ENCODE data around the gene GNG13. TPM values are rescaled to one million over a fixed set of nuclear protein-coding genes. Genes with fewer than 3 reads are reported as not detected.

Gene GNG13
- polyA plus RNA-seq, 4 donors, result 0.15 to 0.46 TPM; not detected in 2

Other genes with a start within 250 kb of the GNG13 start
- gene PRR35, start 240.3 kb downstream of the GNG13 start, polyA plus RNA-seq (ENCODE audit: insufficient read length in 4 of 4), result 10 to 100 TPM in 1 of 4 donors, 1 to 10 TPM in 2, under 1 TPM in 1; 0.59 to 21.7 (median 8.6) TPM
- 10 to 100 TPM in 1 of 4 donors, 1 to 10 TPM in 3; 2.7 to 10.3 (median 5.8) TPM for gene NHLRC4, start 233.7 kb downstream of the GNG13 start, polyA plus RNA-seq (ENCODE audit: insufficient read length in 4 of 4)
- 10 to 100 TPM; 28.0 to 89.7 (median 50.2) TPM for gene PIGQ, start 230.8 kb downstream of the GNG13 start, polyA plus RNA-seq (ENCODE audit: insufficient read length in 4 of 4)
- gene RAB40C, start 210.7 kb downstream of the GNG13 start, polyA plus RNA-seq (ENCODE audit: insufficient read length in 4 of 4), result 10 to 100 TPM; 12.4 to 32.9 (median 16.1) TPM
- 1 to 10 TPM in 3 of 4 donors, under 1 TPM in 1; 0.82 to 3.5 (median 1.1) TPM for gene WFIKKN1, start 169.7 kb downstream of the GNG13 start, polyA plus RNA-seq (ENCODE audit: insufficient read length in 4 of 4)
- gene METTL26, start 164.4 kb downstream of the GNG13 start, polyA plus RNA-seq (ENCODE audit: insufficient read length in 4 of 4), result 10 to 100 TPM; 44.5 to 67.1 (median 45.4) TPM
- gene MCRIP2, start 158.9 kb downstream of the GNG13 start, polyA plus RNA-seq (ENCODE audit: insufficient read length in 4 of 4), result 10 to 100 TPM in 3 of 4 donors, 1 to 10 TPM in 1; 3.5 to 30.3 (median 15.3) TPM
- gene WDR90, start 151.4 kb downstream of the GNG13 start, polyA plus RNA-seq (ENCODE audit: insufficient read length in 4 of 4), result 10 to 100 TPM; 26.1 to 76.2 (median 35.0) TPM
- 100 to 1,000 TPM in 1 of 4 donors, 10 to 100 TPM in 3; 56.9 to 127 (median 63.7) TPM for gene RHOT2, start 132.6 kb downstream of the GNG13 start, polyA plus RNA-seq (ENCODE audit: insufficient read length in 4 of 4)
- 1 to 10 TPM in 3 of 4 donors, under 1 TPM in 1; 0.91 to 2.8 (median 1.1) TPM for gene RHBDL1, start 125.1 kb downstream of the GNG13 start, polyA plus RNA-seq (ENCODE audit: insufficient read length in 4 of 4)
- gene STUB1, start 120.3 kb downstream of the GNG13 start, polyA plus RNA-seq (ENCODE audit: insufficient read length in 4 of 4), result 100 to 1,000 TPM in 2 of 4 donors, 10 to 100 TPM in 2; 84.9 to 143 (median 105) TPM
- 10 to 100 TPM; 44.5 to 67.9 (median 60.9) TPM for gene JMJD8, start 116.4 kb downstream of the GNG13 start, polyA plus RNA-seq (ENCODE audit: insufficient read length in 4 of 4)
- gene WDR24, start 110.3 kb downstream of the GNG13 start, polyA plus RNA-seq (ENCODE audit: insufficient read length in 4 of 4), result 10 to 100 TPM in 1 of 4 donors, 1 to 10 TPM in 3; 8.4 to 15.0 (median 9.9) TPM
- gene FBXL16, start 94.9 kb downstream of the GNG13 start, polyA plus RNA-seq (ENCODE audit: insufficient read length in 4 of 4), result 1 to 10 TPM in 2 of 4 donors, under 1 TPM in 2; 0.79 to 2.0 (median 1.2) TPM
- 10 to 100 TPM in 2 of 4 donors, 1 to 10 TPM in 2; 5.2 to 12.1 (median 9.2) TPM for gene METRN, start 85.6 kb downstream of the GNG13 start, polyA plus RNA-seq (ENCODE audit: insufficient read length in 4 of 4)
- gene ANTKMT, start 79.6 kb downstream of the GNG13 start, polyA plus RNA-seq (ENCODE audit: insufficient read length in 4 of 4), result 10 to 100 TPM in 3 of 4 donors, 1 to 10 TPM in 1; 8.9 to 28.2 (median 10.8) TPM
- gene CCDC78, start 74.3 kb downstream of the GNG13 start, polyA plus RNA-seq (ENCODE audit: insufficient read length in 4 of 4), result 1 to 10 TPM in 3 of 4 donors, under 1 TPM in 1; 0.86 to 3.5 (median 2.2) TPM
- gene HAGHL, start 73.6 kb downstream of the GNG13 start, polyA plus RNA-seq (ENCODE audit: insufficient read length in 4 of 4), result 1 to 10 TPM; 2.4 to 7.9 (median 4.1) TPM
- gene CIAO3, start 59.7 kb downstream of the GNG13 start, polyA plus RNA-seq (ENCODE audit: insufficient read length in 4 of 4), result 10 to 100 TPM; 15.8 to 31.2 (median 22.2) TPM
- 10 to 100 TPM in 3 of 4 donors, 1 to 10 TPM in 1; 2.3 to 27.1 (median 12.3) TPM for gene MSLN, start 40.0 kb downstream of the GNG13 start, polyA plus RNA-seq (ENCODE audit: insufficient read length in 4 of 4)
- gene RPUSD1, start 12.4 kb downstream of the GNG13 start, polyA plus RNA-seq (ENCODE audit: insufficient read length in 4 of 4), result 10 to 100 TPM in 3 of 4 donors, 1 to 10 TPM in 1; 8.5 to 16.5 (median 10.5) TPM
- gene CHTF18, start 12.1 kb downstream of the GNG13 start, polyA plus RNA-seq (ENCODE audit: insufficient read length in 4 of 4), result 10 to 100 TPM; 19.9 to 48.6 (median 23.0) TPM
- gene LMF1, start 170.2 kb upstream of the GNG13 start, polyA plus RNA-seq (ENCODE audit: insufficient read length in 4 of 4), result 10 to 100 TPM; 12.2 to 25.4 (median 16.9) TPM
- 1 to 10 TPM; 3.4 to 4.8 (median 3.6) TPM for gene SOX8, start 181.0 kb upstream of the GNG13 start, polyA plus RNA-seq (ENCODE audit: insufficient read length in 4 of 4)